Neuron (in vitro differentiated cells): ENCODE data around the gene DLGAP1.

Experiments
- H2AFZ ChIP-seq: one replicate; pipeline ENCODE4 v1.6.1; 2013; ENCODE audit warnings: low read depth, mild to moderate bottlenecking, inconsistent platforms, low read length, moderate library complexity
- H3K27me3 ChIP-seq: one replicate; pipeline ENCODE4 v1.6.1; 2013; ENCODE audit warnings: low read length; ENCODE audit not compliant: insufficient read depth
- H3K36me3 ChIP-seq: one replicate; pipeline ENCODE4 v1.6.1; 2013; ENCODE audit warnings: low read length; ENCODE audit not compliant: insufficient read depth
- H3K4me1 ChIP-seq: one replicate; pipeline ENCODE4 v1.6.1; 2013; ENCODE audit warnings: low read length; ENCODE audit not compliant: insufficient read depth
- H3K4me3 ChIP-seq: 2 replicates; pipeline ENCODE4 v1.5.1; 2013; ENCODE audit warnings: mild to moderate bottlenecking, low read length, moderate library complexity
- H3K9me3 ChIP-seq: one replicate; pipeline ENCODE4 v1.6.1; 2013; ENCODE audit warnings: low read length

DLGAP1 gene

GRCh38 chr18:3495691-3496430 is 959.2 kb downstream of the DLGAP1 start:
- H2AFZ ChIP-seq, result no peak overlapping the region
- peaks cover 10% of the 10 kb centered on the region for H3K4me1 ChIP-seq
- no peak overlapping the region for H3K4me3 ChIP-seq
- H3K9me3 ChIP-seq, result no peaks in the 10 kb centered on the region
- no peaks in the 10 kb centered on the region for H3K27me3 ChIP-seq
- no peaks in the 10 kb centered on the region for H3K36me3 ChIP-seq

GRCh38 chr18:3494569-3494968 is 960.5 kb downstream of the DLGAP1 start:
- Histone ChIP-seq H3K36me3 (no peaks in the 10 kb centered on the region), H3K4me3 (no peak overlapping the region), H3K27me3 (no peaks in the 10 kb centered on the region), H3K9me3 (no peaks in the 10 kb centered on the region), H3K4me1 (peaks cover 4% of the 10 kb centered on the region), H2AFZ (no peak overlapping the region)

- Histone ChIP-seq H3K4me3 (no peak overlapping the region), H3K9me3 (no peaks in the 10 kb centered on the region), H3K27me3 (no peaks in the 10 kb centered on the region), H3K36me3 (no peaks in the 10 kb centered on the region), H3K4me1 (peaks cover under 1% of the 10 kb centered on the region), H2AFZ (no peak overlapping the region)
Measured at GRCh38 chr18:3494245-3494526, 960.9 kb downstream of the DLGAP1 start.

GRCh38 chr18:3493501-3494244 is 961.4 kb downstream of the DLGAP1 start:
- H3K9me3 ChIP-seq, result no peaks in the 10 kb centered on the region
- no peak overlapping the region for H3K4me3 ChIP-seq
- no peaks in the 10 kb centered on the region for H3K36me3 ChIP-seq
- H3K4me1 ChIP-seq, result no peaks in the 10 kb centered on the region
- H3K27me3 ChIP-seq, result no peaks in the 10 kb centered on the region
- H2AFZ ChIP-seq, result no peak overlapping the region

- no peaks in the 10 kb centered on the region for H3K27me3 ChIP-seq
- H2AFZ ChIP-seq, result no peak overlapping the region
- H3K4me1 ChIP-seq, result no peaks in the 10 kb centered on the region
- no peaks in the 10 kb centered on the region for H3K36me3 ChIP-seq
- no peaks in the 10 kb centered on the region for H3K9me3 ChIP-seq
- H3K4me3 ChIP-seq, result no peak overlapping the region
Measured at GRCh38 chr18:3492721-3493120, 962.4 kb downstream of the DLGAP1 start.

GRCh38 chr18:3491981-3492555 is 963.0 kb downstream of the DLGAP1 start:
- H3K27me3 ChIP-seq, result no peaks in the 10 kb centered on the region
- H3K36me3 ChIP-seq, result no peaks in the 10 kb centered on the region
- no peak overlapping the region for H2AFZ ChIP-seq
- no peaks in the 10 kb centered on the region for H3K9me3 ChIP-seq
- H3K4me1 ChIP-seq, result no peaks in the 10 kb centered on the region
- H3K4me3 ChIP-seq, result no peak overlapping the region

- H2AFZ ChIP-seq, result no peak overlapping the region
- no peaks in the 10 kb centered on the region for H3K9me3 ChIP-seq
- H3K4me3 ChIP-seq, result no peak overlapping the region
- no peaks in the 10 kb centered on the region for H3K4me1 ChIP-seq
- H3K36me3 ChIP-seq, result no peaks in the 10 kb centered on the region
- no peaks in the 10 kb centered on the region for H3K27me3 ChIP-seq
Measured at GRCh38 chr18:3489462-3489861, 965.6 kb downstream of the DLGAP1 start.

GRCh38 chr18:3486512-3486911 is 968.6 kb downstream of the DLGAP1 start:
- Histone ChIP-seq H2AFZ (no peak overlapping the region), H3K27me3 (no peaks in the 10 kb centered on the region), H3K4me3 (no peak overlapping the region), H3K9me3 (no peaks in the 10 kb centered on the region), H3K36me3 (no peaks in the 10 kb centered on the region), H3K4me1 (no peaks in the 10 kb centered on the region)

- no peak overlapping the region for H2AFZ ChIP-seq
- no peak overlapping the region for H3K4me3 ChIP-seq
- no peaks in the 10 kb centered on the region for H3K4me1 ChIP-seq
- no peaks in the 10 kb centered on the region for H3K36me3 ChIP-seq
- no peaks in the 10 kb centered on the region for H3K9me3 ChIP-seq
- H3K27me3 ChIP-seq, result no peaks in the 10 kb centered on the region
Measured at GRCh38 chr18:3485153-3486149, 969.7 kb downstream of the DLGAP1 start.

GRCh38 chr18:3482258-3482657 is 972.8 kb downstream of the DLGAP1 start:
- H2AFZ ChIP-seq, result no peak overlapping the region
- no peaks in the 10 kb centered on the region for H3K9me3 ChIP-seq
- no peaks in the 10 kb centered on the region for H3K4me1 ChIP-seq
- no peaks in the 10 kb centered on the region for H3K36me3 ChIP-seq
- no peak overlapping the region for H3K4me3 ChIP-seq
- no peaks in the 10 kb centered on the region for H3K27me3 ChIP-seq

- H3K9me3 ChIP-seq, result no peaks in the 10 kb centered on the region
- no peaks in the 10 kb centered on the region for H3K36me3 ChIP-seq
- H3K4me1 ChIP-seq, result no peaks in the 10 kb centered on the region
- H3K27me3 ChIP-seq, result no peaks in the 10 kb centered on the region
- H2AFZ ChIP-seq, result no peak overlapping the region
- no peak overlapping the region for H3K4me3 ChIP-seq
Measured at GRCh38 chr18:3481696-3482210, 973.4 kb downstream of the DLGAP1 start.

GRCh38 chr18:3480827-3481573 is 974.1 kb downstream of the DLGAP1 start:
- Histone ChIP-seq H2AFZ (no peak overlapping the region), H3K36me3 (no peaks in the 10 kb centered on the region), H3K9me3 (no peaks in the 10 kb centered on the region), H3K4me1 (no peaks in the 10 kb centered on the region), H3K27me3 (no peaks in the 10 kb centered on the region), H3K4me3 (no peak overlapping the region)
